ENCODE data around the gene L3MBTL3.
A peak's percentile ranks its signal among the peaks of the same experiment; 100 is the strongest.

Gene L3MBTL3

DNA sequence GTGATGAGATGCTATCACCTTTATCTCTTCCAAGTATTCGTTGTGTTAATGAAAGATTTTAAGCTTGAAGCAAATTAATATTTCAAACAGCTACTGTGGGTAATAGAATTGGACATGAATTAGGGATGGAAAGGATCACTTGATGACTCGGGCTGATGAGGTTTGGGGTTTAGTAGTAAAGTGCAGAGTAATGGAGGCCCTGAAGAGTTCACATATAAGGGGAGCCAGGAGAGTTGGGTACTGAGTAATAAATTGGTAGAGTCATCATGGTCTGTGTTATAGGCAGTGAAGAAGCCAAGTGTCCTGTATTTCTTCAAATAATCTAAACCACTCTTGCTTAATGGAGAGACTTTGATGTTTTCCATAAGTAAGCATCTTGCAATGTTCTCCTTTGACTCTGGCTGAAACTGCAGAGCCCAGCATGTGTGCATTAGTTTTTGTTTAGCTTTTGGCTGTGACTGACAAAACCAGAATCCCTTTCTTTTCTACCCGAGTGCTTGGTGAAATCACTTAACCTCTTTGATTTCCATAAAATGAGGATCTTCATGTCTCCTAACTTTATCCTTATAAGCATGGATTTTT, 57.6 kb downstream of the L3MBTL3 start:
- TF ChIP-seq, protein P1, sequence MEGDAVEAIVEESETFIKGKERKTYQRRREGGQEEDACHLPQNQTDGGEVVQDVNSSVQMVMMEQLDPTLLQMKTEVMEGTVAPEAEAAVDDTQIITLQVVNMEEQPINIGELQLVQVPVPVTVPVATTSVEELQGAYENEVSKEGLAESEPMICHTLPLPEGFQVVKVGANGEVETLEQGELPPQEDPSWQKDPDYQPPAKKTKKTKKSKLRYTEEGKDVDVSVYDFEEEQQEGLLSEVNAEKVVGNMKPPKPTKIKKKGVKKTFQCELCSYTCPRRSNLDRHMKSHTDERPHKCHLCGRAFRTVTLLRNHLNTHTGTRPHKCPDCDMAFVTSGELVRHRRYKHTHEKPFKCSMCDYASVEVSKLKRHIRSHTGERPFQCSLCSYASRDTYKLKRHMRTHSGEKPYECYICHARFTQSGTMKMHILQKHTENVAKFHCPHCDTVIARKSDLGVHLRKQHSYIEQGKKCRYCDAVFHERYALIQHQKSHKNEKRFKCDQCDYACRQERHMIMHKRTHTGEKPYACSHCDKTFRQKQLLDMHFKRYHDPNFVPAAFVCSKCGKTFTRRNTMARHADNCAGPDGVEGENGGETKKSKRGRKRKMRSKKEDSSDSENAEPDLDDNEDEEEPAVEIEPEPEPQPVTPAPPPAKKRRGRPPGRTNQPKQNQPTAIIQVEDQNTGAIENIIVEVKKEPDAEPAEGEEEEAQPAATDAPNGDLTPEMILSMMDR (conservative IDR thresholded peaks at IDR 0.05), result no peak
- no peak overlapping the region for H3K27ac ChIP-seq

DNA sequence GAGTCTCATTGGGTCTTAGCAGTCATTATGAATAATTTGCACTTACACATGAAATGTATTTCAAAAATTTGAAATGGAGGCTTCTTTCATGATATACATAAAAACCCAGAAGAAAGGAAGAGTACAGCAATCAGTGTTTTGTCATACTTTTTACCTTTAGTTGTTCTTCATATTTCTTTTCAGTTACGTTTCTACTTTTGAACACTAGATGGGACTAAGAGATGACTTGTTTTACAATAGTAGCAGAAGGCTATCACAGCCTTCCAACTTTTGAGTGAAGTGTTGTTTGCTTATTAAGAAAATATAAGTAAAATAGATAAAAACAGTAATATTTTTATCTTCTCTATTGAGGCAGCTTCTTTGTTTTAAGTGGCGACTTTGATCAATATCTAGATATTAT, 58.1 kb downstream of the L3MBTL3 start:
- no peak overlapping the region for H3K27ac ChIP-seq
- TF ChIP-seq, protein P1 (conservative IDR thresholded peaks at IDR 0.05), result peak; percentile 70

- H3K27ac ChIP-seq, result no peak overlapping the region
- TF ChIP-seq, protein P1 (conservative IDR thresholded peaks at IDR 0.05), result no peak
Observed at GRCh38 chr6:130090796-130091195, 72.4 kb downstream of the L3MBTL3 start.

DNA sequence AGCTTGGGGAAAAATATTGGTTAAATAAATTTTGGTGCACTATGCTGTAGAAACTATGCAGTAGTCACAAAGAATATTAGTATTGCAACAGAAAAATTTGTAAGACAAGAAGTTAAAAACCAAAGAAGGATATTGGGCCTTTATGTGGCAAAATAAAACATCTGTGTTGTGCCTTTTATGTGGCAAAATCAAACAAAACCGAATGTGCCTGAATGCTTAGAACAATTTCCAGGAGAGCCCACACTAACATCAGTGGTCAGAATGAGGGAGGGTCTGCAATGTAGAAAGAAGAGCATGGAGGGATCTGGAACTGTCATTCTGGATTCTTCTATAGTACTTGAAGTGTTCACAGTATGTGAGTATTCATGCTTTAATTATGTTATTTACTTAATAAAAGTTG, 75.2 kb downstream of the L3MBTL3 start:
- TF ChIP-seq, protein P1 (conservative IDR thresholded peaks at IDR 0.05), result no peak
- H3K27ac ChIP-seq, result no peak overlapping the region

- TF ChIP-seq, protein P1 (conservative IDR thresholded peaks at IDR 0.05), result no peak
- H3K27ac ChIP-seq, result peak overlapping the region; percentile 19; the same call in 1 of the 2 replicates
Observed at GRCh38 chr6:130098317-130098716, 79.9 kb downstream of the L3MBTL3 start.

GRCh38 chr6:130099119-130099518, 80.7 kb downstream of the L3MBTL3 start:
- TF ChIP-seq, protein P1 (conservative IDR thresholded peaks at IDR 0.05), result no peak
- no peak overlapping the region for H3K27ac ChIP-seq

- no peak overlapping the region for H3K27ac ChIP-seq
- TF ChIP-seq, protein P1 (conservative IDR thresholded peaks at IDR 0.05), result no peak
Observed at GRCh38 chr6:130105996-130106704, 87.8 kb downstream of the L3MBTL3 start.
